Hematopoietic multipotent progenitor cell treated with erythropoietin and hydrocortisone succinate and interleukin-3 and kit ligand, for 8 days (in vitro differentiated cells): Measurements from ENCODE around the gene LRRC36.
"Not testable (repeated sequence)": the region's sequence is repeated elsewhere in the genome, so short reads cannot be mapped to it uniquely, and the experiment has no call there.

Experiments used
- DNase-seq: peaks from one replicate; pipeline ENCODE4 v3.0.0-alpha.2; 2015

Gene LRRC36

GRCh38 chr16:67345401-67345800 is 18.8 kb downstream of the LRRC36 start:
- DNase-seq, result no peak

DNA sequence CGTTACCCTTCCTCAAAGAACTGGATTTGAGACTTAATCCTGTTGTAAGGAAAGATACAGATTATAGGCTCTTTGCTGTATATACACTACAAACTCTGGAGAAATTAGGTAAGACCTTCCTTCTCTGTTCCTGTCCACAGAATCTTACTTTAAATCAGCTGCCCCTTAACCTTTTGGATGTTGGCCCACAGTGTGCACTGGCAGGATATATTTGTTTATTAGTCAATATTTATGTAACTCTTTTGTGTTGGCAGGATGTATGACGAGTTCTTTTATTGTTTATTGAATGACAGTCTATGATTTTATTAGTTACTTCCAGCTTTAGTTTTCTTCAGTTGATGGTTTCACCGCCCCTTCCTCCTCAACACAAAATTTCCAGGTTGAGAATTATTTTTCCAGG is 19.7 kb downstream of the LRRC36 start:
- no peak for DNase-seq

- DNase-seq, result peak; percentile 71
These were observed 22.6 kb downstream of the LRRC36 start for GRCh38 chr16:67349172-67349571.

- DNase-seq, result no peak
These were observed 23.7 kb downstream of the LRRC36 start for GRCh38 chr16:67350324-67350723.

DNA sequence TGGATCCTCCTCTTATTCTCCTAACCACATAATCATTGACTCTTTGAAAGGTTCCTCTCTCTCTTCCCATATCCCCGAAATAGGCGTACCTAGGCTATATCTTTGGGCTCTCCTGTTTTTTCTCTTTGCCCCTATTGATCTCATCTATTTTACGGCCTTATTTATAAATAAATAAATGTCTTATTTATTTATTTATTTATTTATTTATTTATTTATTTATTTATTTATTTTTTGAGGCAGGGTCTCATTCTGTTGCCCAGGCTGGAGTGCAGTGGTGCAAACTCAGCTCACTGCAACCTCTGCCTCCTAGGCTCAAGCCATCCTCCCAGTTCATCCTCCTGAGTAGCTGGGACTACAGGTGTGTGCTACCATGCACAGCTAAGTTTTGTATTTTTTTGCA is 25.8 kb downstream of the LRRC36 start:
- not testable (repeated sequence) for DNase-seq

DNA sequence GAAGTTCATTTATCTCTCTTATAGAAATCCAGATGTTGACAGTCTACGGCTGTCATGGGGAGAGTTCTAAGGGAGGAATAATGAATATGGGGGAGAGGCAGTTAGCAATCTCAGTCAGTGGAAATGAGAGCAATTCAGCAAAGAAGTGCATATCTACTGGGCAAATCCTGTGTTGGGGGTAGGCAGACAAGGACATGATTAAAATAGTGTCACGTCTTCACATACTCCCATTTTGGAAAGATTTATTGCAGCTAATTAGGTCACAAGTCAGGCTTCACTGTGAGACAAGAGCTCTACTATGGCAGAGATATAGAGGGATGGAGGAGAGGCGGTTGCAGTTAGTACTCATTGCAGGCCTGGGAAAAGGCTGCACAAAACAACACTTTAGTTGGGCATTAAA is 29.8 kb downstream of the LRRC36 start:
- no peak for DNase-seq

GRCh38 chr16:67357561-67357960 is 30.9 kb downstream of the LRRC36 start:
- DNase-seq, result no peak

DNA sequence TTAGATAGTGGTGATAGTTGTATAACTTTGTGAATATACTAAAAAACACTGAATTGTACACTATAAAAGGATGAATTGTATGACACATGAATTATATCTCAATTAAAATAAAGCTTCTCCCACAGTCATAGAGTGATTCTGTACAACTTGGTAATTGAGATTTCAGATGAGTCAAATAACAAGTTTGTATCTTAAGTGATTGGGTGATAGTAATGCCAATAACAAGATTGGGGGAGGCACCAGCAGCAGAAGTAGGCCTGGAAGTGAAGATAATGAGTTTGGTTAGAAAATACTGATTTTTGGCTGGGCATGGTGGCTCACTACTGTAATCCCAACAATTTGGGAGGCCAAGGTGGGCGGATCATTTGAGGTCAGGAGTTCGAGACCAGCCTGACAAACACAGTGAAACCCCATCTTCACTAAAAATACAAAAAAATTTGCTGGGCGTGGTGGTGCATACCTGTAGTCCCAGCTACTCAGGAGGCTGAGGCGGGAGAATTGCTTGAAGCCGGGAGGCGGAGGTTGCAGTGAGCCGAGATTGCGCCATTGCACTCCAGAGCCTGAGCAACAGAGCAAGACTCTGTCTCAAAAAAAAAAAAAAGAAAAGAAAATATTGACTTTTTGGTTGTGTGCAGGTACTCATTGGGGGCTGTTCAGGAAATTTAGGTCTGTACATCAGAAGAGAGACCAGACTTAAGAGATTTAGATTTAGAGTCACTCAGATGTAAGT is 33.1 kb downstream of the LRRC36 start:
- peak; percentile 24 for DNase-seq

DNA sequence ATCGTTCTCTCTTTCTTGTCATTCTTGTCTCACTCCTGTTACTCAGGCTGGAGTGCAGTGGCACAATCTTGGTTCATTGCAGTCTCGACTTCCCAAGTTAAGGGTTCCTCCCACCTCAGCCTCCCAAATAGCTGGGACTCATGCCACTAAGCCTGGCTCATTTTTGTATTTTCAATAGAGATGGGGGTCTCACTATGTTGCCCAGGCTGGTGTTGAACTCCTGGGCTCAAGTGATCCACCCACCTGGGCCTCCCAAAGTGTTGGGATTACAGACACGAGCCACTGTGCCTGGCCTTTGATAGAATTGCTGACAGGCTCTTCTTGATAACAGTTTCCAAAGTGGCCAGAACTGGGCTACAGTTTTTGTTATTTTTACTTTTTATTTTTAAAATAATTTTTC is 34.4 kb downstream of the LRRC36 start:
- DNase-seq, result no peak

DNA sequence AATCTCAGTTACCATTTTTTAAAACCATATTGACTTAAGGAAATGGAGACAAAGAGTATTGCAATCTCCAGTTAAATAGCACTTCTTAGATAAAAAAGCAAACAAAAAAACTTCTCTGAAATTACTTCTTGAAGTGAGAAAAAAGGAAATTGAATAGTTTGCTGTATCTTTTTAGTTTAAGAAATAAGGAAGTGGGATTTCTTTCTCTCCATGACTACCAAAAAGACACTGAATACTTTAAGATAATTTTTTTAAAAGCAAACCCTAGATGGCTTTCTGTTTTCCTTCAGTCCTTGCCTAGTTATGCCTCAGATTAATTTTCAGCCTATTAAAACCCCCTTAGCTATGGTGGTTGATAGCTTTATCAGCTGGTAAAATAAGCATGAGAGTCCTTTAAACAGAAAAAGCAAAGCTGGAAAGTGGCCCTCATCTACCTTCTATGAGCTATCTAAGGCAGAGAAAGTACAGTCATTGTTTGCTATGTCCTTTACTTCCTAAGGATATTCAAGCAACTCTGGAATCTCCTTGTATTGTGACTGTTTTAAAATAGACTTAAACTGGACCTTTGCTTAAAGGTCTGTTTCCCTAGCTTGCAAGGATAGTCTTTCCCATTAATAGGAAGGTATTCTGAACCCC is 38.1 kb downstream of the LRRC36 start:
- DNase-seq, result no peak

GRCh38 chr16:67370661-67371060 is 44.0 kb downstream of the LRRC36 start:
- DNase-seq, result no peak

GRCh38 chr16:67372664-67373063 is 46.0 kb downstream of the LRRC36 start:
- peak; percentile 50 for DNase-seq

- not testable (repeated sequence) for DNase-seq
These were observed 49.4 kb downstream of the LRRC36 start for GRCh38 chr16:67376012-67376411.

GRCh38 chr16:67378642-67379041 is 52.0 kb downstream of the LRRC36 start:
- DNase-seq, result no peak

- DNase-seq, result no peak
These were observed 56.7 kb downstream of the LRRC36 start for GRCh38 chr16:67383284-67383683.

GRCh38 chr16:67384778-67385510 is 58.3 kb downstream of the LRRC36 start:
- DNase-seq, result peak; percentile 4

DNA sequence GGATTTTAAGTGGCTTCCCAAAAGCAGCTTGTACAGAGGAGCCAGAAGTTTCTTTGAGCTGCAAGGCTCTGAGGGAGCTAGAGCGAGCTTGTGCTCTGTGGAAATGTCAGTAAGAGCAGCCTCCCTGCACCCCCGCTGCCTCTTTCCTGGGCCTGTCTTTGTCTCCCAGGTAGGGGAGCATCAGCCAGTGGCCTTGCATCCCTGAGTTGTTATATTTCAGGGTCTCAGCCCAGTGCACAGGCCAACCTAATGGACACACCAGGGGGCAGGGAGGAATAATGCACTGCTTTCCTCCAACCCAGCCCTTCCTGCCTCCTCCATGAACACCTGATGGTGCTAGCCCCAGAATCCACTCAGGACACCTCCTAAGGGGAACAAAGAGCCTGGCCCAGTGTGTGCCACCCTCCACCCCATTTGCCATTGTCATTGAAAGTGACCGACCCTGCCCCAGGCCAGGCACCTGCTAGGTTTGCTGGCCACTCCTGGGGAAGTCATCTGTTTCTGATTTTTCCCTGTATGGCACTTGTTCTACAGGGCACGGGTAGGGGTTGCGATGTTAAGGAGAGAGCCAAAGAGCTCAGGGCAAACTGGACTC is 60.3 kb downstream of the LRRC36 start:
- no peak for DNase-seq

DNA sequence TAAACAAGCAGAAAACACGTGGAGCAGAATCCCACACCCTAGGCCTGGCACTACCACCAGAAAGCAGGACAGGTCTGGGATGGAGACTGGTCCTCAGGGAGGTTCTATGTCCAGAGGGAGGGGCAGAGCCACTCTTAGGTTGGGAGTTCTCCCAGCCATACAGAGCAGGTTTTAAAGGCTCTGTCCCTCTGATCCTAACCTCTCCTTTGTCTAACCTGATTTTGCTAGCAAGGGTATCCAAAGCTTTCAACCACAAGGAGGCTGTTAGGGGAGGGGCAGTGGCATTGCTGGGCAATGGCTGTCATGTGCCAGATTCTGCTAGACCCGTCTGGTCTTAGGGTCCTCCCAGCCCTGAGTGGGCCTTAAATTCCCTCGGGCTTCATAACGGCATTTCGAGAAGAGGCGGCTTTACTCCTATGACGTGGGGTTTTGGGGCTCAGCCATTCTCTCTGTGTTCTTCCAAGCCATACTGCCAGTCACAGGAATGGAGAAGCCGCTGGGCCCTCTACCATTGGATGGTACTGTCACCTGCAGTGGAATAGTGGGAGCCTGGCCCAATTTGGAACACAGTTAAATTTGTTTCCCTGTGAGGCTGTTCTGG is 61.0 kb downstream of the LRRC36 start:
- DNase-seq, result no peak

DNA sequence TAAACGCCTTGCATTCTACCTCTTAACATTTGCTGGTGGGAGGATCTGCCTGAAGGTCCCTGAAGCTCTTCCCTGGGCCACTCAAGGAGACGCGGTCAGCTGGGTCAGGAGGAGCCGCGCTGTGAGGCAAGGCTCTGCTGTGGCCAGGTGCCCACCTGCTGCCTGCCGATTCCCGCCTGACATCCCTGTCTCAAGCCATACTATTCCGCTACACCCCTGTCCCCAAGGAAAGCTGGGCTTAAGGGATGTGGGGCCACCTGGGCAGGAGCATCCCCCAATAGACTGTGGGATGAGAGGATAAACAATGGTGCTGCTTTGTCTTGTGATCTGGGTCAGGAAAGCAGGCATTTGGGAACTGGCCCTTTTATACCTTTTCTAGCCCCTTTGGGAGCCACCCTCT is 61.6 kb downstream of the LRRC36 start:
- DNase-seq, result no peak

GRCh38 chr16:67388591-67388990 is 62.0 kb downstream of the LRRC36 start:
- no peak for DNase-seq

DNA sequence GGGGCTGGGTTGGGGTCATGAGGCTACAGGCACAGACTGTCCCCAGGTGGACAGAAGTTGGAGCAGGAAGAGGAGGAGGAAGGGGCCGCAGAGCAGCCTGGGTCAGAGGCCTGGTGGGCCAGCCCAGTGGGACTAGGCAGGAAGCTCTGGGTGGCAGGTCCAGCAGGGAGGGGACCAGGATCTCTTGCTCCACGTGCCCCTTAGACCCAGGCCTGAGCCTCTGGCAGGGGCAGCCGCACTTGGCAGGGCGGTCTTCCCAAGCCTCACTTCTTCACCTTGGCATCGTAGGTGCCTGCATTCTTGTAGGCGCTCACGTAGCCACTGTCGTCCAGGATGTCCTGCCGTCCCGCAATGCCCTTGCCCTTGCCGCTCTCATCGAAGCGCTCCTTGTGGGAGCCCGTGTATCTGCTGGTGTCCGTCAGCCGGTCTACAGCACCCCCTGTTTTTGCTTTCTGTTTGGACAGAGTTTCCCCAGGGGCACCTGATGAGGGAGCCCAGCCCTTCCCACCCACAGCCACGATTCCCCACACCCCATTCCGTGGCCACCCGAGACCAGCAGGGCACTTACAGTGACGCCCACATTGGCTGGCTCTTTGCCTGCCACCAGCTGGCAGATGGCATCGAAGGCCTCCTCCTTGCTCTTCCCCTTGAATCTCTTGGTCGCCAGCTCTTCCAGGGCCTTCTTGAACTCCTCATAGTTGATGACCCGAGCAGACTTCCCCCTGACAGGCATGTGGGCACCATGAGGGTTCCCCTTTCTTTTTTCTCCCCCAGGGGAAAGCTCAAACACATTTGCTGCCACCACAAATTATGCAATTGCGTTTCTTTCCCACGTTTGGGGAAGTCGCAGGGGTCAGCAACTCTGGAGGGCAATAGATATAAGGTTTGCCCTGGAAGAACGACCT is 63.5 kb downstream of the LRRC36 start:
- DNase-seq, result peak; percentile 6

DNA sequence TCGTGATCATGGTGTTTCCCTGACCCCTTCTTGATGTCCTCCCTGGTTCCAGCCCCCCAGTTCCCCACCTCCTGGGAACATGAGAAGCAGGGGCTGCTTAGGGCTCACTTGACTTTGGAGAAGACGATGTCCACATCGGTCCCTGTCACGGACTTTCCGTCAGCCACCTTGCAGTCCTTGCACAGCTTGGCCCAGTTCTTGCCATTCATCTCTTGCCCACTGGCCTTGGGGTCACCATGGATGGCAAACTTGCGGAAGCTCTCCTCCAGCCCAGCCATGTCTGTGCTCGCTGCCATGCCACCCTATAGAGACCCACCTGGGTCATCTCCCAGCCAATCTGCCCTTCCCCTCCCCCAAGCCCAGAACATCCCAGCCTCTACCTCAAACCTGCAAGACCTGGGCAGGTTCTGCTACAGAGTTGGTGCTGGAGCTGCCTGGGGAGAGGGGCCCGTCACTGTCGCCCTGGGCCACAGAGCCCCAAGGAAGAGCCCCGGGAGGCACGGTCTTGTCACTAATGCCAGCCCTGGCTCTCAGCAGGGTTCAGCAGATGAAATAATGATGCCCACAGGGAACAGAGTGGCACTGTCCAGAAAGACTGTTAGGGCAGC is 64.3 kb downstream of the LRRC36 start:
- no peak for DNase-seq
